IPS-NIHi7 (cell line): ENCODE data around the gene NOLC1.

Experiments used
- DNase-seq: peaks from one replicate; pipeline ENCODE4 v3.0.0; 2012; ENCODE audit warnings: mixed read lengths; ENCODE audit errors: extremely low spot score

Gene NOLC1

DNA sequence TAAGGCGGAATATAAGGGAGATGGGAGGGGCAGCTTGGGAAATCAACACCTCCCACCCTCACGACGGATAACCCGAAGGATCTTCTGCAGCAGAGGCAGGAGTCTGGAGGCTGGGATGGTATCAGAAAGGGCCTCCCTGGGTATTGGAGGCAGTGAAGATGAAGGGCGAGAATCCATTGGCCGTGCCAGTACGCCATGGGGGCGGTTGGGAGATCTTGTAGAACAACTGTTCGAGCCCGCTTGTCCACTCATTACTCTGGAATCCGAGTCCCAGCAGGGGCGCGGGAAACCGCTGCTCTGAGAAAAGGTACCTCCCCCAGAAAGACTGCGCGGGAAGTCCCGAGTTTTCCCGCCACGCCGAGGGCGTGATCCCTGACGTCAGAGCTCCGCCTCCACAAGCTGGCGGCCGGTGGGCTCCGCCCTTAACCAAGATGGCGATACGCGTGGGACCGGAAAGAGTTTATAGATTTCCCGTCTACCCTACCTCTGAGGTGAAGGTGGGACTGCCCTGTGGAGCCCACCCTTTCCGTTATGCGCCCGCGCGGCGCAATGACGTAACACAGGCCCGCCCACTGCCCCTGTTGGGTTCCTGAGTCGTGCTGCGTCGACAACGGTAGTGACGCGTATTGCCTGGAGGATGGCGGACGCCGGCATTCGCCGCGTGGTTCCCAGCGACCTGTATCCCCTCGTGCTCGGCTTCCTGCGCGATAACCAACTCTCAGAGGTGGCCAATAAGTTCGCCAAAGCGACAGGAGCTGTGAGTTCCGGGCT, at the start of gene NOLC1:
NOLC1 (plus strand) TSS at position 616 of the 771 bp plus-strand sequence; CDS start at position 638, 22 bp downstream.
- DNase-seq, result peak; percentile 95

DNA sequence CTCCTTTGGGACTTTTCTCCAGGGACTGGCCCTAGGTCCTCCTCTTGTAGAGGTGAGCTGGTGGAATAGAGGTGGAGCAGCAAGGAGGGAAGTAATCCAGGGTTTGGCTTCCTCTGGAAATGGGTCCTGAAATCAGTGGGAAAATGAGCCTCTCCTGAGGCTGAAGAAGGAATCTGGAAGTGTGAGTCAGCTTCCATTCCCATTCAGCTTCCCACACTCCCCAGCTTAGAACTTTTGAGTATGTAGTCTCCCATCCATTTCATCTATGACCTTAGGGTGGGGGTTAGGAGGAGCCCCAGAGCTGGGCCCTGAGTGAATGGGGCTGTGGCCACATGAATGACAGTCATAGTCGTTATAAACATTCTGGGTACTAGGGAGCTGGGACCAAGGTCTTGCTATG, 49.8 kb upstream of the NOLC1 start:
- DNase-seq, result no peak

DNA sequence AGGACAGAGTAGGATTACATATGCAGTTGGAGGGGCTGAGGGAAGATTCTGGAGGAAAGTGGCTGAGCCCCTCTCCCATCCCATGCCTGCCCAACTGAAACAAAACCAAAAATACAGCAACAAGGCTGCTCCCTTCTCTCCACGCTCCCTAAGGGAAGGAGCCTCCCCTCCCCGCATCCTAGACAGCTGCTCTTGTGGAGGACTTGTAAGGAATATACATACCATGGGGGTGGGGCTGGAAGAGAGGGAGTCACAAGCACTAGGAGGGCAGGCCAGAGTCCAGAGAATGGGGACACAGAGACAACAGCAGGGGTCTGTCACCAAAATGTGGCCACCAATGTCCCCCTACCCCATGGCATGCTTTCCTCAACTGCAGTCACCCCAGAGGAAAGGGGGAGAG, 45.2 kb upstream of the NOLC1 start:
- DNase-seq, result no peak

- no peak for DNase-seq
Measured at GRCh38 chr10:102109166-102110116, 42.7 kb upstream of the NOLC1 start.

- no peak for DNase-seq
Measured at GRCh38 chr10:102111276-102111675, 40.9 kb upstream of the NOLC1 start.

GRCh38 chr10:102112210-102112817, 39.9 kb upstream of the NOLC1 start:
- DNase-seq, result peak; percentile 60

GRCh38 chr10:102113261-102113955, 38.8 kb upstream of the NOLC1 start:
- no peak for DNase-seq

- DNase-seq, result no peak
Measured at GRCh38 chr10:102113956-102114857, 38.0 kb upstream of the NOLC1 start.

DNA sequence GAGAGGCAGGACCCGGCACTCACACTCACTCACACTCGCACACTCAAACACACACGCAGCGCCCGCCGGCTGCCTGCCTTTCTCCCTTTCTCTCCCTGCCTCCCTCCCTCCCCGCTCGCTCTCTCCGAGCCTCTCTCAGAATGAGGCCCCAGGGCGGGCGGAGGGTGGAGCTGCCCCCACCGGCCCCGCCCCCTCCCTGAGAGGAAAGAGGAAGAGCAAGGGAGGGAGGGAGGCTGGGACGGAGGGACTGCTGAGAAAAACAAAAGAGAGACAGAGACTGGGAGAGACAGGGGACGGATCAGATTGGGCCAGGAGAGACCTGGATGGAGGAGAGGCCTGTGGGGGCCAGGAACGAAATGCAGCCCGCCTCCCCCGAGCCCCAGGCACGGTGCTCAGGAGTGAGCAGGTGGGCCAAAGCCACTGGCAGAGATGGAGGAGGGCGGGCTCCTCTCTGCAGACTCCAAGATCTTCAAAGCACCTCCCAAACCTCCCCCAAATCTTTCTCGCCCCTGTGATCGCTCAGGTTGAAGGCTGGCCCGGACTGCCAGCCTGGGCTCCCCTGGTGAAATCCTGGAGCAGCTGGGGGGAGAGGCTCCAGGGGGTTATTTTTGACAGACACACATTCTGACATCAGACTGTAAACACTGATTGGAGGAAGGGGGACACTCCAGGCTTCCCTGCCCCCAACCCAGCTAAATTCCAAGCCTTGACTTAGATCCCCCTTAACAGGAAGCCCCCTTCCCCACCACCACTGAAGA, 37.1 kb upstream of the NOLC1 start:
- DNase-seq, result peak; percentile 82

DNA sequence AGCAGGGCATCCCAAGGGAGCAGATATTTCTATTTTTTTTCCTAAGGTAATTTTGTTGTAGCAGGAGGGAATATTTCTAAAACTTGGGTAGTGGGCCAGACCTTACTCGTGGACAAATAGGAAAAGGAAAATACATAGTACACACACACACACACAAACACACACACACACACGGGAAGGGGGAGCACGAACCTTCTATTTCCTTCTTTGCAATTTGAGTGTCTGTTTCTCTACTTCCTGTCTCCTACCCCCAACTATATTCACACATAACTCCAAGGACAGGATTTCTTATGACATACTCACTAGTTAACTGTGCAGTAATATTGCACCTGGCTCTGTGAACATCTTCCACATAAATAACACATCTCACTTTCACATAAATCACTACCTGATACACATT, 36.4 kb upstream of the NOLC1 start:
- DNase-seq, result no peak

GRCh38 chr10:102116656-102117055, 35.5 kb upstream of the NOLC1 start:
- DNase-seq, result no peak

DNA sequence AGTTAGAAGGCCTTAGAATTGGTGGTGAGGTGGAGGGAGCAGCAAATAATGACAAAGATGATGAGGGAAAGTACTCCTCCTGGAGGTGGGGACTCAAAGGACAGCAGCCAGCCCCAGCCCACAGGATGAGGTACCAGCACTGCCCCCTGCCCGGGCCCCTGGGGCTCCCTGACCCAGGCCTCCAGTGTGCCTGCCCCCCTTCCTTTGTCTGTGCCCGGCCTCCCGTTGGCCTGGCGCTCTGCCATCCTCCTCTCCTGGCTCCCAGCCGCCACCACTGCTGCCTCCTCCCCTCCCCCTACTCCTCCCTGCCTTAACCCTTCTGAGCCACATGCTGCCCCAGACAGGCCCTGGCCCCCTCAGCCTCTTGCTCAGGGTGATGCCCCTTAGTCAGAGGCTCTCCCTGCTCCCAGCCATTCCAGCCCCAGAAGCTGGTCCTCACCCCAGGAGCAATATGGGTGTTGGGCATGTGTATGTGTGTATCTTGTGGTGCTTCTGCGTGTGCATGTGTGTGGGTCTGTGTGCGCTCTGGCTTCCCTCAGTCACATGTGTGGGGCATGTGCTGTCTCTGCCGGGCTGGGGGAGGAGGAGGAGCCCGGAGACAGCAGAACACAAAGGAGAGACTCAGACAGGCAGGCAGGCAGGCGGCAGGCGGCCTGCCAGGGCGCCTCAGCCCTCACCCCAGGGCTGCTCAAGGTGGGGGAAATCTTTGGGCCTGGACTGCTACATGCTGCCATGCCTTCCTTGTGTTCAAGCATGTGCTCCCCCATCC, 34.6 kb upstream of the NOLC1 start:
- DNase-seq, result no peak

DNA sequence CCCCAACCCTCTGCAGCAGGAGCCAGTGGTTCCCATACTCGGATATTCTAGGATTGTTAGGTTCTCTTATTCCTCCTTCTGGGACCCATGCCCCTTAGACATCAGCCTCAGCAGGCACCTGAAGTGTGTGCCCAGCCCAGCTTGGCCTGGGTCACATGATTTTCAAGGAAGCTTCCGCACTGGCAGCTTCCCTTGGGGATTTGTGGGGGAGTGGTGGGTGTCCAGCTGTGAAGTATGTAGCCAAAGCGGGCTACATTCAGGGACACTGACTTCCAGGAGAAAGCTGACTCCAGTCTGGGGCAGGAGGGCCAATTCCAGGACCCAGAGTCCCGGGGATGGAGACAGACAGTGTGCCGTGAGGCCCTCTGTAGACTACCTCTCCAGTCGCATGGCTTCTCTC, 33.3 kb upstream of the NOLC1 start:
- no peak for DNase-seq

DNA sequence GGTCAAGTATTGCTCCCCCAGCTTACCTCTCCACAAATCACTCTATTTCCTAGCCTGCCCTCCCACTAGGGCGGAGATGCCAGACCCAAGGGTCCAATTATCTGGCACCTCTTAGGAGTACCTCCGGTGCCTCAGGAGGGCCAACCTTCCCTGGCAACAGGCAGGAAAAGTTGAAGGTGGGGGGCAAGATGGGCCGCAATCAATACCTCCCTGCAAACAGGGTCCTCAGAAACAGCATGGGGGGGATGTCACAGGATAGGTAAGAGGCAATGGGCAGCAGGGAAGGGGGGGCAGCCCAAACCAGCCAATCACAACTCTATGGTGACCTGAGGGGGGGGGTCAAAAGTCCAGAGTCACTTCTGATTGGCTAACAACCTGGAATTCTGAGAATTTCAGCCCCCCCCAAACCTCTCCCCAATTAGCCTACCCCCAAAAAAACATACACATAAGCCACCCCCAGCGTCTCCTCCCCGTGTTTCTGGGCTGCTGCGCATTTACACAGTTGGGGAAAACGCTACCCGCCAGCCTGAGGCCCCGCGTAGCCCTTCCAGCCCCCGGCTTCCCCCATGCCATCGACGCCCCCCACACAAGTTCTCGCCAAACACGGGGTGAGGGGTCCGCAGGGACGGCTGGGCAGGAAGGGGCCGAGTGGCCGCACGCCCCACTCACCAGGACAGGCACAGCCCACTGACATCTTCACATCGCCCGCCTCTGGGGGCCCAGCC, 32.6 kb upstream of the NOLC1 start:
- DNase-seq, result peak; percentile 65

GRCh38 chr10:102120142-102120990, 31.8 kb upstream of the NOLC1 start, which contains the start of gene LDB1:
TSS of gene LDB1 (minus strand) at chr10:102120368. CDS start at chr10:102120110, 258 bp downstream.
- DNase-seq, result peak; percentile 56

GRCh38 chr10:102120991-102121738, 31.0 kb upstream of the NOLC1 start:
- peak; percentile 82 for DNase-seq
